Liver (tissue), 9 donors: ENCODE data around the gene RPL9. TPM values are rescaled to one million over a fixed set of nuclear protein-coding genes. Genes with fewer than 3 reads are reported as not detected.

ENCODE experiments used
- DNase-seq: peaks from one replicate; pipeline ENCODE4 v3.0.0-alpha.2; 2017; ENCODE audit warnings: low spot score
- H3K27ac ChIP-seq, 2 donors: one replicate each; pipeline ENCODE4 v1.7.0; 2013; ENCODE audit warnings: inconsistent platforms in 2 of 2, low read length in 2 of 2, control low read depth in 1 of 2, low read depth in 1 of 2, mild to moderate bottlenecking in 1 of 2
- H3K27me3 ChIP-seq, 4 donors: one replicate each; pipeline versions ENCODE4 v1.6.1 to v1.7.0; 2013; ENCODE audit warnings: low read length in 3 of 4, inconsistent platforms in 1 of 4, mild to moderate bottlenecking in 1 of 4, moderate library complexity in 1 of 4; ENCODE audit not compliant: control insufficient read depth in 4 of 4, insufficient read depth in 4 of 4
- H3K36me3 ChIP-seq, 4 donors: one replicate each; pipeline versions ENCODE4 v1.6.1 to v1.7.0; 2013; ENCODE audit warnings: low read length in 3 of 4, mild to moderate bottlenecking in 3 of 4, low read depth in 1 of 4, moderate library complexity in 1 of 4; ENCODE audit not compliant: control insufficient read depth in 4 of 4, insufficient read depth in 3 of 4
- H3K4me1 ChIP-seq, 4 donors: one replicate each; pipeline versions ENCODE4 v1.6.1 to v1.7.0; 2013; ENCODE audit warnings: low read length in 3 of 4, mild to moderate bottlenecking in 3 of 4, moderate library complexity in 1 of 4; ENCODE audit not compliant: control insufficient read depth in 4 of 4, insufficient read depth in 4 of 4
- H3K4me3 ChIP-seq, 3 donors: one replicate each; pipeline versions ENCODE4 v1.6.1 to v1.7.0; 2013; ENCODE audit warnings: low read length in 3 of 3, control low read depth in 1 of 3, low read depth in 1 of 3, mild to moderate bottlenecking in 1 of 3
- H3K9ac ChIP-seq, 2 donors: one replicate each; pipeline ENCODE4 v1.7.0; 2013; ENCODE audit warnings: low read length in 2 of 2, mild to moderate bottlenecking in 2 of 2, moderate library complexity in 2 of 2, control low read depth in 1 of 2, low read depth in 1 of 2
- H3K9me3 ChIP-seq, 4 donors: one replicate each; pipeline versions ENCODE4 v1.6.1 to v1.7.0; 2013; ENCODE audit warnings: low read length in 3 of 4; ENCODE audit not compliant: control insufficient read depth in 4 of 4
- EGR1 ChIP-seq, 2 donors: IDR thresholded peaks; 2 replicates each; pipeline ENCODE4 v1.6.1; 2016 to 2018; ENCODE audit warnings: antibody characterized with exemption in 2 of 2, low read depth in 2 of 2
- FOXA1 ChIP-seq: IDR thresholded peaks from 2 replicates; pipeline ENCODE4 v1.6.1; 2016; ENCODE audit warnings: antibody characterized with exemption
- FOXA2 ChIP-seq: IDR thresholded peaks from 2 replicates; pipeline ENCODE4 v1.6.1; 2016; ENCODE audit warnings: antibody characterized with exemption
- GABPA ChIP-seq, 2 donors: IDR thresholded peaks in 1 of 2; conservative IDR thresholded peaks in 1 of 2; 2 replicates each; pipeline ENCODE4 v1.6.1; 2016; ENCODE audit warnings: antibody characterized with exemption in 2 of 2, mild to moderate bottlenecking in 1 of 2, moderate library complexity in 1 of 2
- HNF4A ChIP-seq, 2 donors: conservative IDR thresholded peaks; 2 replicates each; pipeline ENCODE4 v1.6.1; 2016; ENCODE audit warnings: antibody characterized with exemption in 2 of 2, mild to moderate bottlenecking in 2 of 2
- HNF4G ChIP-seq: IDR thresholded peaks from 2 replicates; pipeline ENCODE4 v1.6.1; 2016; ENCODE audit warnings: antibody characterized with exemption
- JUND ChIP-seq, 2 donors: IDR thresholded peaks; 2 replicates each; pipeline ENCODE4 v1.6.1; 2016; ENCODE audit warnings: antibody characterized with exemption in 2 of 2
- NR2F2 ChIP-seq: IDR thresholded peaks from 2 replicates; pipeline ENCODE4 v1.6.1; 2016; ENCODE audit warnings: antibody characterized with exemption
- RAD21 ChIP-seq, 2 donors: IDR thresholded peaks; 2 replicates each; pipeline ENCODE4 v1.6.1; 2016; ENCODE audit warnings: antibody characterized with exemption in 2 of 2, mild to moderate bottlenecking in 2 of 2
- RXRA ChIP-seq, 2 donors: IDR thresholded peaks; 2 replicates each; pipeline ENCODE4 v1.6.1; 2017 to 2018; ENCODE audit warnings: antibody characterized with exemption in 2 of 2, mild to moderate bottlenecking in 1 of 2
- SP1 ChIP-seq: IDR thresholded peaks from 2 replicates; pipeline ENCODE4 v1.6.1; 2018; ENCODE audit warnings: antibody characterized with exemption, mild to moderate bottlenecking
- TAF1 ChIP-seq: conservative IDR thresholded peaks from 2 replicates; pipeline ENCODE4 v1.6.1; 2016; ENCODE audit warnings: antibody characterized with exemption, mild to moderate bottlenecking
- YY1 ChIP-seq: IDR thresholded peaks from 2 replicates; pipeline ENCODE4 v1.6.1; 2016; ENCODE audit warnings: antibody characterized with exemption, mild to moderate bottlenecking
- WGBS: extraction: QIAGEN DNeasy Blood & Tissue Kit; methylation state at CpG from one replicate; pipeline ENCODE4 v1.1.7; 2013; 5-methylcytosine and 5-hydroxymethylcytosine counted together
- polyA plus RNA-seq, 2 donors: library from polyadenylated mRNA; stranded (reverse) in 1 of 2; unstranded in 1 of 2; fragments of 200-250 nt in 1 of 2; fragments of >200 nt in 1 of 2; fragmentation: Nextera tagmentation in 1 of 2; extraction: Ambion mirVana in 1 of 2; gene quantifications; one replicate each; pipeline versions ENCODE4 v1.2.1 to v1.2.3, GENCODE V29; 2013 to 2015
- total RNA-seq, 2 donors: library from RNA; depleted of rRNA; stranded (reverse); fragments of >200 nt; gene quantifications; one replicate each; pipeline ENCODE4 v1.2.3, GENCODE V29; 2014
- TF ChIP-seq, protein P1 (sequence below): IDR thresholded peaks from 2 replicates; pipeline ENCODE4 v1.6.1; 2016; ENCODE audit warnings: antibody characterized with exemption
- TF ChIP-seq, protein P2 (sequence below): IDR thresholded peaks from 2 replicates; pipeline ENCODE4 v1.6.1; 2016; ENCODE audit warnings: antibody characterized with exemption, mild to moderate bottlenecking
- TF ChIP-seq, protein P3 (sequence below): IDR thresholded peaks from 2 replicates; pipeline ENCODE4 v1.6.1; 2016; ENCODE audit warnings: antibody characterized with exemption
- TF ChIP-seq, protein P4 (sequence below): fragments of 150-350 bp; IDR thresholded peaks from 2 replicates; pipeline ENCODE4 v1.5.1; 2017; ENCODE audit warnings: improper control_type of control experiment, low read depth, low read length; ENCODE audit not compliant: missing input control
- TF ChIP-seq, protein P5 (sequence below): IDR thresholded peaks from 2 replicates; pipeline ENCODE4 v1.6.1; 2016; ENCODE audit warnings: antibody characterized with exemption
- donor health status: healthy.
- donor health status: healthy.
- donor health status: healthy.
- donor health status: healthy.
- donor health status: healthy.

Gene RPL9
- total and polyA plus RNA-seq, 4 donors, result 427 to 1,176 (median 615) TPM

DNA sequence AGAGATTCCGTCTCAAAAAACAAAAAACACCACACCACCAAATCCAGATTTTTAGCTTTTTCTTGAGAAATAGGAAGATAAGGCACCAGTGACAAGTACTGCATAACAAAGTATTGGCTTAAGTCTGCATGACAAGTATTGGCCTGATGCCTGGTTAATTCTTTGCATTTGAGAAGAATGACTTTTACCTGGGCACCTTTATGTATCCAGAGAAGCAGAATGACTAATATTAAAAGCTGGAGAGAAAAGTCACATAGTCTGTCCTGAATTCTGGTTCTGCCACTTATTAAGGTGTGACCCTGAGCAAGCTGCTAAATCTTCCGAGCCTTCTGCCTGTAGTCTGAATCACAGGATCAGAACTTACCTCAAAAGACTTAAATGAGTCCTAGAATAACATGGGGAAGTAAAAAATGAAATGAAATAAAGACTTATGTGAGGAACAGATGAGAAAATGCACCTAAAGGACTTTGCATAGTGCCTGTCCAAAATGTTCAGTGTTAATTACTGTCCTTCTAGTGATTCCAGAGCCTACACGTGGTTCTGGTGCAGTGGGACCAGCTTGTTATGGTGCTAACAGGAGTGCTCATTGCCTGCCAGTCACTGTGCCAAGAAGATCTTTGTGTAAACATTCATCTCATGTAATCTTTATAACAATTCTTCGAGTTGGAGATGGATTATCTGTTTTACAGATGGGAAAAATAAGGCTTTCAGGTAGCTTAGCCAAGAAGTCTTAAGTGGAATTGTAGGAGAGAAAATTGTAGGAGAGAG, 36.9 kb upstream of the RPL9 start (continued):
- TF ChIP-seq, protein P1, sequence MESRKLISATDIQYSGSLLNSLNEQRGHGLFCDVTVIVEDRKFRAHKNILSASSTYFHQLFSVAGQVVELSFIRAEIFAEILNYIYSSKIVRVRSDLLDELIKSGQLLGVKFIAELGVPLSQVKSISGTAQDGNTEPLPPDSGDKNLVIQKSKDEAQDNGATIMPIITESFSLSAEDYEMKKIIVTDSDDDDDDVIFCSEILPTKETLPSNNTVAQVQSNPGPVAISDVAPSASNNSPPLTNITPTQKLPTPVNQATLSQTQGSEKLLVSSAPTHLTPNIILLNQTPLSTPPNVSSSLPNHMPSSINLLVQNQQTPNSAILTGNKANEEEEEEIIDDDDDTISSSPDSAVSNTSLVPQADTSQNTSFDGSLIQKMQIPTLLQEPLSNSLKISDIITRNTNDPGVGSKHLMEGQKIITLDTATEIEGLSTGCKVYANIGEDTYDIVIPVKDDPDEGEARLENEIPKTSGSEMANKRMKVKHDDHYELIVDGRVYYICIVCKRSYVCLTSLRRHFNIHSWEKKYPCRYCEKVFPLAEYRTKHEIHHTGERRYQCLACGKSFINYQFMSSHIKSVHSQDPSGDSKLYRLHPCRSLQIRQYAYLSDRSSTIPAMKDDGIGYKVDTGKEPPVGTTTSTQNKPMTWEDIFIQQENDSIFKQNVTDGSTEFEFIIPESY, result no peak

DNA sequence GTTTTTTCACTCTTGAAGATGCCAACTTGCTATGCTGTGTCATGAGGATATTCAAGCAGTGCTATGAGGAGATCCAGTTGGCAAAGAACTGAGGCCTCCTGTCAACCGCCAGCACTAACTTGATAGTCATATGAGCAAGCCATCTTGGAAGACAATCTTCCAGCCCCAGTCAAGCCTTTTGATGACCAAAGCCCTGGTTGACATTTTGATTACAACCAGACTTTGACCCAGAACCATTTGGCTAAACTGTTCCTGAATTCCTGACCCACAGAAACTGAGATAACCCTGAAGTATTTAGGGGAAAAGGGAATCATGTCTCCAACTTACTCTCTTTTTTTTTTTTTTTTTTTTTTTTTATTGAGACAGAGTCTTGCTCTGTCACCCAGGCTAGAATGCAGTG, 35.6 kb upstream of the RPL9 start:
- 96% methylated on average over 1 of the region's 1 CpG for WGBS
- Histone ChIP-seq H3K27me3 (no peaks in the 10 kb centered on the region), H3K9ac (no peak overlapping the region), H3K36me3 (peaks cover 0 to 14% (median 10%) of the 10 kb centered on the region in 4 donors), H3K27ac (no peak overlapping the region), H3K9me3 (no peaks in the 10 kb centered on the region), H3K4me3 (no peak overlapping the region), H3K4me1 (peaks cover 0 to 3% (median 1%) of the 10 kb centered on the region in 4 donors)
- no peak for DNase-seq
- peak; percentile 9 to 68 for TF ChIP-seq RXRA (IDR thresholded peaks at IDR 0.05)
- peak; percentile 39 for TF ChIP-seq YY1
- peak; percentile 38 to 73 for TF ChIP-seq HNF4A (conservative IDR thresholded peaks at IDR 0.05)
- TF ChIP-seq JUND (IDR thresholded peaks at IDR 0.05), result no peak

DNA sequence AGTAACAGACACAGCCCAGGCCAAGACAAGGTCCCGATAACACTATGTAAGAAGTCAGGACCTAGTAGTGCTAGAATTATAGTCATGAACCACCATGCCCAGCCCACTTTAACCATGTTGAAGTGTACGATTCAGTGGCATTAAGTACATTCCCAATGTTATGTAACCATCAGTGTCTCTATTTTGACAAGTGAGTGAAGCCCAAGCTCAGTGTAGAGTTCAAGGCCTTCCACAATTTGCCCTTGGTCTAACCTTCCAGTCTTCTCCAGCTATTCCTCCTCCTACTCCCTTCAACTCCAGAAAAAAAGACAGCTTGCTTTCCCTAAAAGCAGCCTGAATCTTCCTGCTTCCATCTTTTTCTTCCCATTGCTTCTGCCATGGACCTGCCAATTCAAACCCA, 31.6 kb upstream of the RPL9 start:
- WGBS, result 88% methylated on average over 2 of the region's 2 CpGs
- TF ChIP-seq GABPA (IDR thresholded peaks at IDR 0.05 in 1 of 2, conservative IDR thresholded peaks at IDR 0.05 in 1 of 2), result no peak
- TF ChIP-seq, protein P2, sequence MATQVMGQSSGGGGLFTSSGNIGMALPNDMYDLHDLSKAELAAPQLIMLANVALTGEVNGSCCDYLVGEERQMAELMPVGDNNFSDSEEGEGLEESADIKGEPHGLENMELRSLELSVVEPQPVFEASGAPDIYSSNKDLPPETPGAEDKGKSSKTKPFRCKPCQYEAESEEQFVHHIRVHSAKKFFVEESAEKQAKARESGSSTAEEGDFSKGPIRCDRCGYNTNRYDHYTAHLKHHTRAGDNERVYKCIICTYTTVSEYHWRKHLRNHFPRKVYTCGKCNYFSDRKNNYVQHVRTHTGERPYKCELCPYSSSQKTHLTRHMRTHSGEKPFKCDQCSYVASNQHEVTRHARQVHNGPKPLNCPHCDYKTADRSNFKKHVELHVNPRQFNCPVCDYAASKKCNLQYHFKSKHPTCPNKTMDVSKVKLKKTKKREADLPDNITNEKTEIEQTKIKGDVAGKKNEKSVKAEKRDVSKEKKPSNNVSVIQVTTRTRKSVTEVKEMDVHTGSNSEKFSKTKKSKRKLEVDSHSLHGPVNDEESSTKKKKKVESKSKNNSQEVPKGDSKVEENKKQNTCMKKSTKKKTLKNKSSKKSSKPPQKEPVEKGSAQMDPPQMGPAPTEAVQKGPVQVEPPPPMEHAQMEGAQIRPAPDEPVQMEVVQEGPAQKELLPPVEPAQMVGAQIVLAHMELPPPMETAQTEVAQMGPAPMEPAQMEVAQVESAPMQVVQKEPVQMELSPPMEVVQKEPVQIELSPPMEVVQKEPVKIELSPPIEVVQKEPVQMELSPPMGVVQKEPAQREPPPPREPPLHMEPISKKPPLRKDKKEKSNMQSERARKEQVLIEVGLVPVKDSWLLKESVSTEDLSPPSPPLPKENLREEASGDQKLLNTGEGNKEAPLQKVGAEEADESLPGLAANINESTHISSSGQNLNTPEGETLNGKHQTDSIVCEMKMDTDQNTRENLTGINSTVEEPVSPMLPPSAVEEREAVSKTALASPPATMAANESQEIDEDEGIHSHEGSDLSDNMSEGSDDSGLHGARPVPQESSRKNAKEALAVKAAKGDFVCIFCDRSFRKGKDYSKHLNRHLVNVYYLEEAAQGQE, result no peak
- TF ChIP-seq RXRA (IDR thresholded peaks at IDR 0.05), result no peak
- TF ChIP-seq NR2F2, result no peak
- TF ChIP-seq SP1, result no peak
- TF ChIP-seq, protein P3, sequence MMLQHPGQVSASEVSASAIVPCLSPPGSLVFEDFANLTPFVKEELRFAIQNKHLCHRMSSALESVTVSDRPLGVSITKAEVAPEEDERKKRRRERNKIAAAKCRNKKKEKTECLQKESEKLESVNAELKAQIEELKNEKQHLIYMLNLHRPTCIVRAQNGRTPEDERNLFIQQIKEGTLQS, result no peak
- TF ChIP-seq TAF1, result no peak
- TF ChIP-seq HNF4A (conservative IDR thresholded peaks at IDR 0.05), result no peak
- TF ChIP-seq FOXA2, result no peak
- TF ChIP-seq, protein P4, sequence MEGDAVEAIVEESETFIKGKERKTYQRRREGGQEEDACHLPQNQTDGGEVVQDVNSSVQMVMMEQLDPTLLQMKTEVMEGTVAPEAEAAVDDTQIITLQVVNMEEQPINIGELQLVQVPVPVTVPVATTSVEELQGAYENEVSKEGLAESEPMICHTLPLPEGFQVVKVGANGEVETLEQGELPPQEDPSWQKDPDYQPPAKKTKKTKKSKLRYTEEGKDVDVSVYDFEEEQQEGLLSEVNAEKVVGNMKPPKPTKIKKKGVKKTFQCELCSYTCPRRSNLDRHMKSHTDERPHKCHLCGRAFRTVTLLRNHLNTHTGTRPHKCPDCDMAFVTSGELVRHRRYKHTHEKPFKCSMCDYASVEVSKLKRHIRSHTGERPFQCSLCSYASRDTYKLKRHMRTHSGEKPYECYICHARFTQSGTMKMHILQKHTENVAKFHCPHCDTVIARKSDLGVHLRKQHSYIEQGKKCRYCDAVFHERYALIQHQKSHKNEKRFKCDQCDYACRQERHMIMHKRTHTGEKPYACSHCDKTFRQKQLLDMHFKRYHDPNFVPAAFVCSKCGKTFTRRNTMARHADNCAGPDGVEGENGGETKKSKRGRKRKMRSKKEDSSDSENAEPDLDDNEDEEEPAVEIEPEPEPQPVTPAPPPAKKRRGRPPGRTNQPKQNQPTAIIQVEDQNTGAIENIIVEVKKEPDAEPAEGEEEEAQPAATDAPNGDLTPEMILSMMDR, result no peak
- TF ChIP-seq, protein P1, result no peak
- TF ChIP-seq RAD21 (IDR thresholded peaks at IDR 0.05), result no peak
- TF ChIP-seq, protein P5, sequence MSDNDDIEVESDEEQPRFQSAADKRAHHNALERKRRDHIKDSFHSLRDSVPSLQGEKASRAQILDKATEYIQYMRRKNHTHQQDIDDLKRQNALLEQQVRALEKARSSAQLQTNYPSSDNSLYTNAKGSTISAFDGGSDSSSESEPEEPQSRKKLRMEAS, result no peak
- no peak for TF ChIP-seq FOXA1
- TF ChIP-seq YY1, result no peak
- TF ChIP-seq JUND (IDR thresholded peaks at IDR 0.05), result no peak
- no peak for TF ChIP-seq HNF4G
- TF ChIP-seq EGR1 (IDR thresholded peaks at IDR 0.05; ENCODE audit: low read depth in 2 of 2), result no peak
- Histone ChIP-seq H3K36me3 (no peaks in the 10 kb centered on the region), H3K4me3 (no peak overlapping the region), H3K4me1 (no peaks in the 10 kb centered on the region), H3K27me3 (no peaks in the 10 kb centered on the region), H3K27ac (no peak overlapping the region), H3K9ac (no peak overlapping the region), H3K9me3 (no peaks in the 10 kb centered on the region)
- no peak for DNase-seq
